AG09319 (cell line): Measurements from ENCODE around the gene SOS1.
"Not testable (repeated sequence)": the region's sequence is repeated elsewhere in the genome, so short reads cannot be mapped to it uniquely, and the experiment has no call there.

Experiments used
- DNase-seq: peaks from one replicate; pipeline ENCODE4 v3.0.0-alpha.2; 2010; ENCODE audit warnings: low read depth; ENCODE audit errors: extremely low read depth
- TF ChIP-seq, protein P1 (sequence below): IDR thresholded peaks from 2 replicates; pipeline ENCODE4 v1.5.1; 2011; ENCODE audit warnings: low read depth, mild to moderate bottlenecking, inconsistent platforms, low read length, moderate library complexity

Gene SOS1

DNA sequence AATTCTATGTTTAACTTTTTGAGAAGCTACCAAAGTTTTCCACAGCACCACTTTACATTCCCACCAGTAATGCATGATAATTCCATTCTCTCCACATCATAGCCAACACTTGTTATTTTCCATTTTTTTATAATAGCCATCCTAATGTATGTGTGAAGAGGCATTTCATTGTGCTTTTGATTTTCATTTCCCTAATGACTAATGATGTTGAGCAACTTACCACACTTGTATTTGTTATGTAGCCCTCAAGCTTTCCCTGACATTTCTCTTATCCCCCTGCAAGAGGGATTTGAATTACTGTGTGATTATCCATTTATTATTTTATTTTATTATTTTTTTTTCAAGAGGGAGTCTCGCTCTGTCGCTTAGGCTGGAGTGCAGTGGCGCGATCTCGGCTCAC is 23.6 kb upstream of the SOS1 start:
- TF ChIP-seq, protein P1, sequence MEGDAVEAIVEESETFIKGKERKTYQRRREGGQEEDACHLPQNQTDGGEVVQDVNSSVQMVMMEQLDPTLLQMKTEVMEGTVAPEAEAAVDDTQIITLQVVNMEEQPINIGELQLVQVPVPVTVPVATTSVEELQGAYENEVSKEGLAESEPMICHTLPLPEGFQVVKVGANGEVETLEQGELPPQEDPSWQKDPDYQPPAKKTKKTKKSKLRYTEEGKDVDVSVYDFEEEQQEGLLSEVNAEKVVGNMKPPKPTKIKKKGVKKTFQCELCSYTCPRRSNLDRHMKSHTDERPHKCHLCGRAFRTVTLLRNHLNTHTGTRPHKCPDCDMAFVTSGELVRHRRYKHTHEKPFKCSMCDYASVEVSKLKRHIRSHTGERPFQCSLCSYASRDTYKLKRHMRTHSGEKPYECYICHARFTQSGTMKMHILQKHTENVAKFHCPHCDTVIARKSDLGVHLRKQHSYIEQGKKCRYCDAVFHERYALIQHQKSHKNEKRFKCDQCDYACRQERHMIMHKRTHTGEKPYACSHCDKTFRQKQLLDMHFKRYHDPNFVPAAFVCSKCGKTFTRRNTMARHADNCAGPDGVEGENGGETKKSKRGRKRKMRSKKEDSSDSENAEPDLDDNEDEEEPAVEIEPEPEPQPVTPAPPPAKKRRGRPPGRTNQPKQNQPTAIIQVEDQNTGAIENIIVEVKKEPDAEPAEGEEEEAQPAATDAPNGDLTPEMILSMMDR = no peak
- DNase-seq = no peak

DNA sequence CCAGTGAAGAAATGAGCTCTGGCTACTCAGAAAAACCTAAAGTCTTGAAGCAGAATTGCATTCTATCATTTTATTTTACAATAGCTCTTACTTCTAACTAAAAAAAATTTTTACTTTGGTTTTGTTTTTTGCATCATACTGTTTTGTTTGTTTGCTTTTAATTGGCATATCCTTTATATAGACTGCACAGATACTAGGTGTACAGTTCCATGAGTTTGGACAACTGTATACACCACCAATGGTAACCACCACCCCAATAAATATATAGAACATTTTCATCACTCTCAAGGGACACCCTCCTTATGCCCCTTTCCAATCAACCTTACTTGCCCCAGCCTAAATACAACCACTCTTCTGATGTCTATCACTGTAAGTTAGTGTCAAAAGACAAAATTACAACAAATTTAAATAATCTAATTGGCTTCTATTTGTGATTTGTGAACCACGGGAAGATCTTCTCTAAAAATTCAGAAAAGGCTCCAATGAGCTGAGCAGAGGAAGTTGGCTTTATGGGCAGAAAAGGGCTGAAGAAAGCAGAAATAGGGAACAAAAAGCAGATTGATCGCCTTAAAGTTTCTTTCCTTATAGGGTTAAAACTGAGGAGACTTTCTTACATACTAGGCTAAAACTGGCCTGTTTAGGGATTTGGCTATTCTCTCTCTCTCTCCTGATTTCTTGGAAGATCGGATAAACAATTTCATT is 22.2 kb upstream of the SOS1 start:
- DNase-seq = no peak
- TF ChIP-seq, protein P1 = no peak

DNA sequence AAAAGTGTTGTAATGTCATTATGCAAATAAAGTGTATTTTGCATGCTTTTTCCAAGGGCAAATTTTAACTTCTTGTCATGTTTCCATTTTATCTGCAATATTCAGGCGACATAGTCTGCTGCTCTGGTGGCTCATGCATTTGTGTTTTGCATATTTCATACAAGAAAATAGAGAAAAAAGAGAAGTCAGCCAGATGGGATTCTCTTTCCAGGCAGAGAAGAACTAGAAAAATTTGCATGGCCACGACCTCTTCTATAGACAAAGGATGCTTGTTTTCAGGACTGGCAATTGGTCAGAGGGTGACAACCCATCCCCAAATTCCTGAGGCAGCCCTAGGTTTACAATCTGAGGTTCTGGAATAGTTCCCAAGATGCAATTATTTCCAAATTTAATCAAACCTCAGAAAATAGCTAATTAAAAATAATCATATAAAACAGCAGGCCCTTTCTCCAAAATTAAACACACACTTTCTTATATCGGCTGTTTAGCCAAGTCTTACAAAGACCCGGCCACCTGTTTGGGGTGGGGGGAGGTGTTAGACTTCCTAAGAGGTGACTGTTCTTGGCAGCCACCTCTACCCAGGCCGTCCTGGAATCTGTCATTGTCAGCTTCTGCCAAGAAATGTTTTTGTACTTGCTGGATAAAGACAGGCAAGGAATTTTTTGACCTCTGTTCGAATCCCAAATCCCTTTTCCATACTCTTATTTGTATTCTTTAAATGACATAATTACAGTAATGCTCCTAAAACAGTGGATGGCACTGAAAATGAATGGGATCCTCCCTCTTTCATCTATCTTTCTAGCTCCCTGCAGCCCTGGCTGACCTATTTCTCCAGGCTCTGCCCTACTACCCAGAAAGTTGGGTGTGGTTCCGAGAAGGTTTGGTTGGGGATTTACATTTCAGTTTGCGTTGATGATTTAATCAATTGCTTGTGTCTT is 20.8 kb upstream of the SOS1 start:
- TF ChIP-seq, protein P1 = no peak
- DNase-seq = no peak

DNA sequence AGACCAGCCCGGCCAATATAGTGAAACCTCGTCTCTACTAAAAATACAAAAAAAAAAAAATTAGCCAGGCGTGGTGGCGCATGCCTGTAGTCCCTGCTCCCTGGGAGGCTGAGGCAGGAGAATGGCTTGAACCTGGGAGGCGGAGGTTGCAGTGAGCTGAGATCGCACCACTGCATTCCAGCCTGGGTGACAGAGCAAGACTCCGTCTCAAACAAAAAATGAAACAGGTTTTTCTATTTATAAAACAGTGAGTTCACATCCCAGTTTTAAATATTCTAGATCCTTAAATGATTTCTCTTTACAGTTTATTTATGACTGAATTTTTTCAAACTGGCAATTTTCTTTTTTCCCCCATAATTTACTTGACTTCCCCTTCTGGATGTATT is 20.1 kb upstream of the SOS1 start:
- DNase-seq = not testable (repeated sequence)

DNA sequence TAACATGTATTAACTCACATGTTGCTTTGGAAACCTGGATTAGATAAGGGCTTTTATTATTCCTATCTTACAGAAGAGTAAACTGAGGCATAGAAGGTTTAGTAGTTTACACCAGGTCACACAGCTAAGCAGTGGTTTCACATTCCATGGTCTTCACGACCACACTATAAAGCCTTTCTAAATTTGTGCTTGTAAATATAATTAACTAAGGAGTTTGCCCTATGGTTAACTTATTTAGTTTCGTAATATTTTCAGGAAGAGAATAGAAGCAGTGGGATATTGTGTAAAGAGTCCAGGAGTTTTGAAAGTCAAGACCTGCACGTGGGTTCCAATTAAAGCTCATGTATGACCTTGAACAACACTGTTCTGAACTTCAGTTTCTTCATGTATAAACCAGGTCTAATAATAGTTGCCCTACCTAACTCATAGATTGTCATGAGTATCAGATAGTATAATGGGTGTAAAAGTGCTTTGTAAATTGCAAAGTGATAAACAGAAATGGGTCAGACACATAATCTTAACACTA is 19.5 kb upstream of the SOS1 start:
- TF ChIP-seq, protein P1 = no peak
- DNase-seq = no peak

DNA sequence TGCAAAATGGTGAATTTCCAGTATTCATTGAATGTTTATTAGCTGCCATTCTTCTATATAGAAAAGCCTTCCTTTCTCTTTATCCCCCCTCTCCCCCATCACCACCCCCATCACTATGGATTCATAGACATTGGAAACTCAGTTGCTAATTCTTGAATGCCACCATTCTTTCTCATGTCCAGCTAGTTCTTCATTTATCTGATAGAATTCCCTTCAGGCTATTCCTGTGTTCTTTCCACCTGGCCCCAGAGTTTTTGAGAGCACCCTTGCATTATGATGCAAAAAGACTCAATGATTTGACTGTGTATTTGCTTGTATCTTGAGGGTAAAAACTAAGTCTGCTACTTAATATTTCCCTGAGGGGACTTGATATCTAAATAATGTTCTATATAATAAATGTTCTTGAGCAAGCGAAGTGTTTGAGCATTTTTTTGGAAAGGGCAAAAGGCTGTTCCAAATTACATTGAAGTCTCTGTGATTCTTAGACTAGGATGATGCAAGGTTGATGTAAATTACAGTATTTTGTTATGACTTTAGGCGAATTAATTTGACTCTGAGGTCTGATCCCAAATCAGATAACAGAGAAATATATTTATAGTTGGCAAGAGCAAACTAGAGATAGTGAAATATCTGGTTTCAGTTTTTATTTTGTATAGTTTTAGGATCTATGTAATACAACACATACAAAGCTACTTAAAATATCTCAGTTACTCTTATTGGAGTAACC is 18.8 kb upstream of the SOS1 start:
- no peak for DNase-seq
- TF ChIP-seq, protein P1 = no peak

DNA sequence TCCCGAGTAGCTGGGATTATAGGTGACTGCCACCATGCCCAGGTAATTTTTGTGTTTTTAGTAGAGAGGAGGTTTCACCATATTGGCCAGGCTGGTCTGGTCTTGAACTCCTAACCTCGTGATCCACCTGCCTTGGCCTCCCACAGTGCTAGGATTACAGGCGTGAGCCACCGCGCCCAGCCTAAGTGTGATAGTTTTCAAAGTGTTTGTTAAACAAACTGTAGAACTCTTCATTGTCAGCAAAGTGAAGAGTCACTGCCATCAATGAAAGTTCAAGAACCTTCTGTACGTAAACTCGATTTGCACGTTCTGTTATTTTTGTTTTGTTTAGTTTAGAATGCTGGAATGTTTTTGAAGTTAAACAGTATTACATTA is 18.0 kb upstream of the SOS1 start:
- TF ChIP-seq, protein P1 = no peak
- no peak for DNase-seq

DNA sequence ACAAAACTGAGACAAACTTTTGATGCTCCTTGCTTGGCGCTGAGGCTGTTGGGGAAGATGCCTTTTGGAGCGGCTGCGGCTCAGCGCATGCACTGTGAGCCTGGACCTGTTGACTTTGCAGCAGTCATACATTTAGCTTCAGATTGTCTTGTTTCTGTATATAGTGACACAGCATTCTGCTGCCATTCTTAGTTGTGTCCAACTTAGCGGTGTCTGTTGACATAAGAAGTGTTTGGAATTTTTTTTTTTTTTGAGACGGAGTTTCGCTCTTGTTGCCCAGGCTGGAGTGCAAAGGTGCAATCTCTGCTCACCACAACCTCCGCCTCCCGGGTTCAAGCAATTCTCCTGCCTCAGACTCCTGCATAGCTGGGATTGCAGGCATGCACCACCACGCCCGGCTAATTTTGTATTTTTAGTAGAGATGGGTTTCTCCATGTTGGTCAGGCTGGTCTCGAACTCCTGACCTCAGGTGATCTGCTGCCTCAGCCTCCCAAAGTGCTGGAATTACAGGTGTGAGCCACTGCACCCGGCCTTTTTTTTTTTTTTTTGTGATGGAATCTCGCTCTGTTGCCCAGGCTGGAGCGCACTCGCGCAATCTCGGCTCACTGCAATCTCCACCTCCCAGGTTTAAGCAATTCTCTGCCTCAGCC is 17.5 kb upstream of the SOS1 start:
- not testable (repeated sequence) for DNase-seq
